NCI-H460 (cell line): ENCODE measurements around the gene DOCK2. TPM values are rescaled to one million over a fixed set of nuclear protein-coding genes. Genes with fewer than 3 reads are reported as not detected.
"Not testable (repeated sequence)": the region's sequence is repeated elsewhere in the genome, so short reads cannot be mapped to it uniquely, and the experiment has no call there.

Source experiments
- DNase-seq: peaks from one replicate; pipeline ENCODE4 v3.0.0-alpha.2; 2016; ENCODE audit warnings: low read depth; ENCODE audit errors: extremely low read depth
- total RNA-seq: library from RNA; depleted of rRNA; stranded (reverse); fragments of >200 nt; shearing (Covaris generic); gene quantifications from 2 replicates; pipeline ENCODE4 v1.2.3, GENCODE V29; 2014

DOCK2 gene
- total RNA-seq, 1 experiment from 2014 or later: 0.79 TPM

- no peak for DNase-seq
Observed at GRCh38 chr5:169712428-169712827, 75.4 kb downstream of the DOCK2 start.

- no peak for DNase-seq
Observed at GRCh38 chr5:169716287-169716686, 79.2 kb downstream of the DOCK2 start.

DNA sequence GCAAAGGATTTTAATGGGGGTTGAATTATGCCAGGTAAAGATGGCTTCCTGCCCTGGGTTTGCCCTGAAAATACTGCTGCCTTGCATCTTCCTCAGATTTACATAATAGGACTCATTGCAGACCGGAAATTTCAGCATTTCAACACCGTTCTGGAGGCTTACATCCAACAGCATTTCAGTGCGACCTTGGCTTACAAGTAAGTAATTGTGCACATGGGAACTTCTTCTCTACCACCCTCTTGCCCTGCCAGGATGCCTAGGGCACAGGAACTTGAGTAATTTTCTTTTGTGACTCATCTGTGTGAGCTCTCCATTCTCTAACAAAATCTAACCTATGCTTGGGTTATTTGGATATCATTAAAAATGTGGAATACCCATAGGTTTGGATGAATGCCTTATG, 80.2 kb downstream of the DOCK2 start:
- no peak for DNase-seq

GRCh38 chr5:169719360-169720314, 82.6 kb downstream of the DOCK2 start:
- DNase-seq: no peak

- no peak for DNase-seq
Observed at GRCh38 chr5:169721771-169722170, 84.7 kb downstream of the DOCK2 start.

GRCh38 chr5:169723103-169723831, 86.2 kb downstream of the DOCK2 start:
- DNase-seq: no peak

DNA sequence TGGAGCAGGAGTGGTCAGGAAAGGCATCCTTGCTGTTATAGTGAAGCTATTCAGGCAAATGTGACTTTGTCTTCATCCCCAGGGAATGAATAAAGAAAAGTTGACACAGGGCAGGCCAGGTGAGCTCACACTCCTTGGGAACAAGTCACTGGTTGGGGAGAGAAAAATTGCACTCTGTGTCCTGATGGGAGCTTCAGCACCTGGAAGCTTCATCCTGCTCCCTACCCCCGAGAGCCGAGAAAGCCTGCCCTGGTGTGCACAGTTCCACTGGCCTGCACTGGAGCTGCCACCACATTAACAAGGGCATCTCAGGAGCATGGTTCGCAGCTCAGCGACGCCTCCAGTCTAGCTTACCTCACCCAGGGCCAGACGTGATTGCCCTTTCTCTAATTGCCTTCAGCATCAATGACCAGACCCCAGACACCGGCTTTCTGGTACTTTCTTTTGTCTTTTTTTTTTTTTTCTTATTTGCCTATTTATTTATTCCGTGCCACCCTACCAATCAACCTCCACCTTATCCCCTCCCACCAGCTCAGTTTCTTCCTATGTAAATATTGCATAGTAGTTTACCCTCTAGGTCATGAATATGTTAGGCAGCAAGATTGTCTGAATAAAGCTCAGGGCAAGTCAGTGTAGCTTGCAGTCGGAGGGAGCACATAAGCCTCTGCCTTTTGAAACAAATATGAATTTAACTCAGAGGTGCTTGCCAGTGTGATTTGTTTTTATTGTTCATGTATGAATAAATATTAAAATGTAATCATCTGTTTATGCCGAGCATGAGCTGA, 87.4 kb downstream of the DOCK2 start:
- no peak for DNase-seq

- not testable (repeated sequence) for DNase-seq
Observed at GRCh38 chr5:169725665-169726064, 88.6 kb downstream of the DOCK2 start.

DNA sequence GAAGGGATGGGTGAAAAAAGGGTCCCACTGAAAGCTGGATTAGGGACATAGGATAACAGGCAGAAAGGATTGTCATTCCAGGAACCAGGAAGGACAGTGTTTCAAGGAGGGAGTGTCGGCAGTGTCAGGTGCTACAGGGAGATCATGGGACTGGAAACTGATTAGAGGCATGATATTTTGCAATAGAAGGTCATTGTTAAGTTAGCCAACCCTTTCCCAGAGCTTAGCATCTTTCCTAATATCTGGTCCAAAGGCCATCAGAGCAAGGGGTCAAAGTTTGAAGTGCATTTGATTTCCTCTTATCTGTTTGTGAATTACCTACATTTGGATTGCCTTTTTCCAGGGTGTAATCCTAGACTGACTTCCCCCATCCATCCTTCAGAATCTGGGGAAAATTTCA, 91.3 kb downstream of the DOCK2 start:
- DNase-seq: no peak

DNA sequence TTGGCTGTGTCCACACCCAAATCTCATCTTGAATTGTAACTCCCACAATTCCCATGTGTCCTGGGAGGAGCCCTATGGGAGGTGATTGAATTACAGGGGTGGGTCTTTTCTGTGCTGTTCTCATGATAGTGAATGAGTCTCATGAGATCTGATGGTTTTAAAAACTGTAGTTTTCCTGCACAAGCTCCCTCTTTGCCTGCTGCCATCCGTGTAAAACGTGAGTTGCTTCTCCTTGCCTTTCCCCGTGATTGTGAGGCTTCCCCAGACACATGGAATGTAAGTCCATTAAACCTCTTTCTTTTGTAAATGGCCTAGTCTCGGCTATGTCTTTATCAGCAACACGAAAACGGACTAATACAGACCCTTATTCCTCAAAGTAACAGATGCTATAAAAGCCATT, 94.1 kb downstream of the DOCK2 start:
- DNase-seq: no peak

DNA sequence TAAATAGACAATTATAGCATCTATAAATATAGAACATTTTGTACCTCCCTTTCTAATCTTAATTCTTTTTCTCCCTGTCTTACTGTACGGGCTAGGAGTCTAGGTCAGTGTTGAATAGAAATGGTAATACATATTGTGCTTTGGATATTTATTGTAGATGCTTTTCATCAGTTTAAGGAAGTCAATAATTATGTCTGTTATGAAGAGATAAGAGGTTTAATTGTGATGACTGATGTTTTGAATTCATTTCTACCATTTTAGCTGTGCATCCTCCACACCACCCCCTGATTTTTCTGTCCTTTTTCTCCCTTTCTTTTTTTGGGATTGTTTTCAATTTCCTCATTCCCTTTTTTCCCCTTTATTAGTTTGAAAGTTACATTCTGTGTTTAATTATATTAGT, 95.8 kb downstream of the DOCK2 start:
- DNase-seq: no peak

DNA sequence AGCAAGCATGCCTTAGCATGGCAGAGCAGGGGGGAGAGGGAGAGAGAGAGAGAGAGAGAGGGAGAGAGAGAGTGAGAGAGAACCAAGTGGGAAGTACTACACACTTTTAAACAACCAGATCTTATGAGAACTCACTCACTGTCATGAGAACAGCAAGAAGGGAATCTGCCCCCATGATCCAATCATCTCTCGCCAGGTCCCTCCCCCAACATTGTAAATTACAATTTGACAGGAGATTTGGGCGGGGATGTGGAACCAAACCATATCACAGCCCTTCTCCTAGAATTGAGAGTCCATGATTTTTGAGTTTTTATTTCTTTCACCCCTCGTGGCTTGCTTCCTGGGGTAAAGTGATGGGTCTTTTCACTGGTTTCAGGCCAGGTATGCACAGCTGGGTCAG, 98.8 kb downstream of the DOCK2 start:
- no peak for DNase-seq

GRCh38 chr5:169736653-169737052, 99.6 kb downstream of the DOCK2 start:
- DNase-seq: no peak

DNA sequence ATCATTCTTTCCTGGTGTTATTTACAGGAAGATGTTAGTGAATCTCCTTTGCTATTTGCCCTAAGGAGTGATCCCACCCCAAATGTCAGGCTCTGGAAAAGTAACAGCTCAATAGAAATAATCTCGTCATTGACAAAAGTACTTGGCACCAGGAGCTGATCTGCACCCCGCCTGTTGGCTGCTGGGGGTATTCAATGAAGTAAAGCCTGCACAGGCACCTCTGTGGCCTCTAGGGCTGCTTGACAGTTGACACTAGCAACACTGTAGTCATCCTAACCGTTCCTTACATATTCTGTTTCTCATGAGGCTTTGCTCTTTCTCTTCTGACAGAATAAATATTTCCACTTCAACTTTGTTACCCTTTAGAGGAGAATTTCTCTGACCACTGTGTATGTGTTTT, 103.4 kb downstream of the DOCK2 start:
- DNase-seq: no peak

DNA sequence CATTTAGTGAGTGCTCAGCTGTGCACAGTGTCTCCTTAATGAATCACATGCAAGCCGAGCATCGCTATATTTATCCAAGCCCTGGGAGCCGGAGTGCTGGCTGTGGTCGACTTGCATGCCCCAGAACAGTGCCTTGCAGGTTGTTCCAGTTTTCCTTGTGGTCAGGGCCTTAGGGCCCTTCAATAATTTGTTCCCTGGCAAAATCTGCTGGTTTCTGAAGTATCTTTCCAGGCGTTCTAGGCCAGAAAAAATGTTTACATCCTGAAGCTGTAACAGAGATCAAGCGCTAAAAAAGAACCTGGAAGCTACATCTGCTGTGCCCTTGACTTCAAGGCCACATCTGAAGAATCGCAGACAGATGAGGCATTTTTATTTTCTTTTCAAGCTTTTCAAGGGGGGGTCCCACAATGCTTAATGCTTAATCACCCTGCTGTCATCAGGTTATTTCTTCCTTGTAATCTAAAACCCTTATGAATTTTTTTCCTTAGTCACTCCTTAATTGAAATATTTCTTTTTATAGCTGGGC, 105.8 kb downstream of the DOCK2 start:
- DNase-seq: no peak

GRCh38 chr5:169744336-169744735, 107.3 kb downstream of the DOCK2 start:
- no peak for DNase-seq

DNA sequence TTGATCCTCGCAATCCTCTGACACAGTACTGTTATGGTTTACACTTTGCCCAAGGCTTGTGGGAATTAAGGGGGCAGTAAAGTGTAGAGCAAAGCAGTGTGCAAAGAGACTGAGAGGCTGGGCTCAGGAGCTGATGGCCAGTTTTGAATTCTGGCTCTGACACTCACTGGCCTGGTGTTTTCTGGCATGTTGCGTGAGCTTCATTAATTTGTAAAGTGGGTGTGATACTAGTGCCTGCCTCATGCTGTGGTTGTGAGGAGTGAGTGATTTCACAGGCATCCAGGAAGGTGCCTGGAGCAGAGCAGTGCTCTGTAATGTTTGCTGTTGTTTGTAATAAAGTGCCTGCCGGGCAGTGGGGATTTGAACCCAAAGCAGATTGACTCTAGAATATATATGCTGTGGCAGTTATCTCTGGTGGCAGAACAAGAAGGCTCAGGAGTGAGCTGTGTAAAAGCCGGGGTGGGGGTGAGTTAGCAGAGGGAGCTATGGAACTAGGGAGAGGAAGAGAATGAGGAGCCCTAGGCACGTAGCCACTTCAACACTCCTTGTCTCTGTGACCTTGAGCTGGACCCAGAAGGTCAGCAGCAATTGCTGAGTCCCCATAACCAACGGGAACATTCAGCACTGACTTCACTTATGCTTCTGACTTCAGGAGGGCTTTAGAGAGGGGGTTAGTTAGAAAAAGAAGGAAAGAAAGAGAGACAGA, 108.5 kb downstream of the DOCK2 start:
- peak; percentile 3 for DNase-seq

DNA sequence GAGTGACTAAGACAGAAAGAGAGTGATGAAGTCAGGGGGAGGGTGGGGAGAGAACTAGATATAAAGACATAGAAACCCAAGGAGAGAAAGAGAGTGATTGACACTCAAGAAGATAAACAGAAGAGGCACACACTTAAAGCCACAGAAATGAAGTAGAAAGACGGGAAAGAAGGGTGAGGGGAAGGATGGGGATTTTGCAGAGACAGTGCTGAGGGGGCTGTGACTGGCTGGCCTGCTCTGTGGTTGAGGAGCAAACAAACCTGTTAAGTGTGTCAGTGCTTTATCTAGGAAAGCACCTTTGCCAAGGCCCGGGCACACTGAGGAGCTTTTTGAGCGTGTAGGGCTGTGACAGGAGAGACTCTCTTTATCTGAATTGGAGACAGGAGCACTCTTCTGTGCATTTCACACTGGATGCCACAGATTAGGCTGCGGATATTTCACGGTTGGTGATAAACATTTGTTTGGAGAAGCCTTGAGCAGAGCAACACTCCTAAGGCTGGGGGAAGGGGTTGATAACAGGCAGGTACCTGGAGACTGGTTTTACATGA, 109.1 kb downstream of the DOCK2 start:
- no peak for DNase-seq

- DNase-seq: no peak
Observed at GRCh38 chr5:169748174-169748573, 111.1 kb downstream of the DOCK2 start.

- DNase-seq: no peak
Observed at GRCh38 chr5:169749295-169749694, 112.2 kb downstream of the DOCK2 start.
